Hepatocyte (in vitro differentiated cells): ENCODE measurements around the gene B3GNT7. TPM values are rescaled to one million over a fixed set of nuclear protein-coding genes. Genes with fewer than 3 reads are reported as not detected.

ENCODE experiments used
- DNase-seq: peaks from one replicate; pipeline ENCODE4 v3.0.0-alpha.2; 2016; ENCODE audit warnings: low spot score
- H2AFZ ChIP-seq: fragments of 200-600 bp; sonication (generic); 2 replicates; pipeline ENCODE4 v1.6.0; 2016; ENCODE audit warnings: antibody characterized with exemption, mild to moderate bottlenecking
- H3K27ac ChIP-seq: fragments of 200-600 bp; sonication (generic); 2 replicates; pipeline ENCODE4 v1.5.1; 2016; ENCODE audit warnings: mild to moderate bottlenecking
- H3K27me3 ChIP-seq: fragments of 200-600 bp; sonication (generic); 2 replicates; pipeline ENCODE4 v1.6.1; 2016
- H3K36me3 ChIP-seq: fragments of 200-600 bp; sonication (generic); replicated peaks from 2 replicates; pipeline ENCODE4 v1.5.1; 2016; ENCODE audit warnings: low read depth; ENCODE audit not compliant: insufficient read depth
- H3K4me1 ChIP-seq: fragments of 200-600 bp; sonication (generic); 2 replicates; pipeline ENCODE4 v1.5.1; 2016; ENCODE audit warnings: mild to moderate bottlenecking, moderate library complexity; ENCODE audit not compliant: insufficient read depth
- H3K4me2 ChIP-seq: fragments of 200-600 bp; sonication (generic); 2 replicates; pipeline ENCODE4 v1.6.0; 2016
- H3K4me3 ChIP-seq: fragments of 200-600 bp; sonication (generic); 2 replicates; pipeline ENCODE4 v1.5.1; 2016; ENCODE audit warnings: mild to moderate bottlenecking
- H3K79me2 ChIP-seq: fragments of 200-600 bp; sonication (generic); 2 replicates; pipeline ENCODE4 v1.6.0; 2017; ENCODE audit warnings: mild to moderate bottlenecking
- H3K9me2 ChIP-seq: fragments of 200-600 bp; sonication (generic); replicated peaks from 2 replicates; pipeline ENCODE4 v1.6.0; 2017; ENCODE audit warnings: mild to moderate bottlenecking; ENCODE audit not compliant: insufficient read depth
- H3K9me3 ChIP-seq: fragments of 200-600 bp; sonication (generic); 2 replicates; pipeline ENCODE4 v1.5.1; 2016; ENCODE audit warnings: low read depth, mild to moderate bottlenecking
- H4K20me1 ChIP-seq: fragments of 200-600 bp; sonication (generic); 2 replicates; pipeline ENCODE4 v1.6.0; 2016; ENCODE audit warnings: mild to moderate bottlenecking; ENCODE audit not compliant: insufficient read depth, poor library complexity, severe bottlenecking
- CTCF ChIP-seq: fragments of 200-600 bp; sonication (generic); IDR thresholded peaks from 2 replicates; pipeline ENCODE4 v1.5.1; 2016; ENCODE audit warnings: antibody characterized with exemption, mild to moderate bottlenecking; ENCODE audit not compliant: poor library complexity
- EZH2 ChIP-seq: fragments of 200-600 bp; sonication (generic); IDR thresholded peaks from 2 replicates; pipeline ENCODE4 v1.6.1; 2016; ENCODE audit warnings: antibody characterized with exemption, mild to moderate bottlenecking, borderline replicate concordance
- EZH2phosphoT487 ChIP-seq: fragments of 200-600 bp; sonication (generic); IDR thresholded peaks from one replicate; pipeline ENCODE4 v1.6.1; 2018; ENCODE audit warnings: antibody characterized with exemption, mild to moderate bottlenecking, low read depth, moderate library complexity; ENCODE audit not compliant: unreplicated experiment, severe bottlenecking
- WGBS: methylation state at CpG from one replicate; pipeline ENCODE4 v1.1.6; 2016; ENCODE audit warnings: low lambda C conversion rate; ENCODE audit errors: missing lambda C conversion rate; 5-methylcytosine and 5-hydroxymethylcytosine counted together
- polyA plus RNA-seq: library from polyadenylated mRNA; unstranded; fragments of >200 nt; fragmentation: Nextera tagmentation; extraction: Ambion mirVana; gene quantifications from 2 replicates; pipeline ENCODE4 v1.2.1, GENCODE V29; 2016
- total RNA-seq: library from RNA; depleted of rRNA; stranded (reverse); fragments of >200 nt; gene quantifications from 2 replicates; pipeline ENCODE4 v1.2.3, GENCODE V29; 2014

Gene B3GNT7
- total and polyA plus RNA-seq, 2 experiments from 2014 or later = 4.3 to 6.2 TPM

DNA sequence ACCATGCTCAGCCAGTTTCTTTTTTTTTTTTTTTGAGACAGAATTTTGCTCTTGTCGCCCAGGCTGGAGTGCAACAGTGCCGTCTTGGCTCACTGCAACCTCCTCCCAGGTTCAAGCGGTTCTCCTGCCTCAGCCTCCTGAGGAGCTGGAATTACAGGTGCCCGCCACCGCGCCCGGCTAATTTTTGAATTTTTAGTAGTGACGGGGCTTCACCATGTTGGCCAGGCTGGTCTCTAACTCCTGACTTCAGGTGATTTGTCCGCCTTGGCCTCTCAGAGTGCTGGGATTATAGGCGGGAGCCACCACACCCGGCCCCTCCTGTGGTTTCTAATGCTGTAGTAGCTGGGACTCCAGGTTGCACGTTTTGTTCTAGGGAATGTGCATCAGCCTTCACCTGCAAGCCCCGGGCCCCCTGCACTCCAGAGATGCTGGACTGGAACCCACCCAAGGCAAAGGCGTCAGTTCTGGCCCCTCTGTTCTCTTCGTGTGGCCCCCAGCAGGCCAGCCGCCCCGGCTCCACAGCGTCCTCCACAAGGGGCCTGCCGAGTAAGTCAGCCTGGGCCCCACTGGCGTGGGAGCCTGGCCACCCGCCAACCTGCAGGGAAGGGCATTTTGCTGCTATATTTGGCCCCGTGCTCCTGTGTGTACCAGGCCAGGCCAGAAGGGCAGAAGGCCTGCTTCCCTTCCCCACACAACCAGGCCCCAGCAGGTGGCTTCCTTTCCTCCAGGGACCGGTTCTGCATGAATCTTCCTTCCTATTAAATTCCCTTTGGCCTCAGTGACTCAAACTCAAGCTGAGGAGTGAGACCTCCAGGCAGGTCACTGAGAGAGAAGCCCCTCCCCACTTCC is 25.7 kb upstream of the B3GNT7 start:
- no peak overlapping the region for H3K4me3 ChIP-seq
- no peak overlapping the region for H3K27ac ChIP-seq
- H3K4me1 ChIP-seq = peaks cover 20% of the 10 kb centered on the region
- TF ChIP-seq EZH2 (no peak), CTCF (no peak), EZH2phosphoT487 (no peak)
- H3K9me2 ChIP-seq = no peaks in the 10 kb centered on the region
- H3K9me3 ChIP-seq = no peaks in the 10 kb centered on the region
- H3K79me2 ChIP-seq = no peaks in the 10 kb centered on the region
- no peak overlapping the region for H2AFZ ChIP-seq
- H3K36me3 ChIP-seq = no peaks in the 10 kb centered on the region
- H3K27me3 ChIP-seq = no peaks in the 10 kb centered on the region
- no peaks in the 10 kb centered on the region for H4K20me1 ChIP-seq
- 86% methylated on average over 22 of the region's 23 CpGs for WGBS
- H3K4me2 ChIP-seq = no peak overlapping the region
- DNase-seq = no peak

DNA sequence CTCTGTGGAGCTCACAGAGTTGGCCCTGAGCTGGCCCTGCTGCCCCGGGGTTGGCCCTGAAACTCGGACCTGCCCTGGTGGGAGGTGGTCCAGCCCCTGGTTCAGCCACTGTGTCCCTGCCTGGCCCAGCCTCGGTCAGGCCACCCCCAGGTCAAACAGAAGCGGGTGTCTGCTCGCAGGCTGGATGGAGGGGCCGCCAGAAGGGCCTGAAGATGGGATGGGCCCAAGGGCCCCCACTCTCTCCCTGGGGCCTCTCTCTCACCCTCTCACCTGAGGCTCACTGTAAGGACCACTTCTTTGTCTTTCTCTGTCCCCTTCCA is 25.1 kb upstream of the B3GNT7 start:
- H3K27ac ChIP-seq = no peak overlapping the region
- 80% methylated on average over 6 of the region's 6 CpGs for WGBS
- TF ChIP-seq EZH2 = no peak
- TF ChIP-seq CTCF = no peak
- no peak for TF ChIP-seq EZH2phosphoT487

DNA sequence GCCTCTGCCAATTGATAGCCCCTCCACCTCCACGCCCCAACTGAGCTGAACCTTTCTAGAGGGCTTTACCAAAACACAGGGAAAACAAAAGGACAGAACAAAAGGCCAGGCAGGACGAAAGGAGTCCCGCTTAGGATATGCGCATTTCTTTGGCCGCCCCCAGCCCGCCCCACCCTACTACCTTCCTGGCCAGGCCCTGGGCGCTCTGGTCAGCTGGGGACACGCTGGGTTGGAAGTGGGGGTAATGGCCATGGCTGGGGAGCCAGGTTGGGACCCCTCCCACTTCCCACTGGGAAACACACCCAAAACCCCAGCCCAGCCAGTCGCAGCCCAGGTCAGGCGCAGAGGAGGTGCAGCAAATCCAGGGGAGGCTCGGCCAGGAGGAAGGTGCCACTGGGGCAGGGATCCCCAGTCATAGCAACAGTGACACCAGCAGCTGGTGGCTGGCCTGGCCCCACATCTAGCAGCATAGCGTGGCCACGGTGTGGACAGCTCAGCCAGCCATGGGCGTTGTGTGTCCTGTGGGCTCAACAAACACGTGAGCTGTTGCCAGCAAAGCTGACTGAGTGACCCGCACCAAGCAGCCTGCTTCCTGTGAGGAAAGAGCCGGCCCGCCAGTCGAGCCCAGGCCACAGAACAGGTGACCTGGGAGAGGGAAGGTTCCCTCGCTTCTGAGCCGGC is 24.6 kb upstream of the B3GNT7 start:
- WGBS = 93% methylated on average over 20 of the region's 21 CpGs
- H2AFZ ChIP-seq = no peak overlapping the region
- no peaks in the 10 kb centered on the region for H3K9me2 ChIP-seq
- TF ChIP-seq EZH2 (no peak), EZH2phosphoT487 (no peak), CTCF (no peak)
- no peaks in the 10 kb centered on the region for H3K36me3 ChIP-seq
- H3K4me1 ChIP-seq = peaks cover 11% of the 10 kb centered on the region
- H3K27ac ChIP-seq = no peak overlapping the region
- DNase-seq = no peak
- H3K9me3 ChIP-seq = no peaks in the 10 kb centered on the region
- no peak overlapping the region for H3K4me2 ChIP-seq
- H3K27me3 ChIP-seq = no peaks in the 10 kb centered on the region
- no peak overlapping the region for H3K4me3 ChIP-seq
- no peaks in the 10 kb centered on the region for H3K79me2 ChIP-seq
- no peaks in the 10 kb centered on the region for H4K20me1 ChIP-seq

More for the DNA sequence above, 25.1 kb upstream of the B3GNT7 start:
- Histone ChIP-seq H3K4me3 (no peak overlapping the region), H3K27me3 (no peaks in the 10 kb centered on the region), H3K4me2 (no peak overlapping the region), H3K4me1 (peaks cover 16% of the 10 kb centered on the region), H3K36me3 (no peaks in the 10 kb centered on the region), H3K79me2 (no peaks in the 10 kb centered on the region), H2AFZ (no peak overlapping the region), H4K20me1 (no peaks in the 10 kb centered on the region), H3K9me2 (no peaks in the 10 kb centered on the region), H3K9me3 (no peaks in the 10 kb centered on the region)
- DNase-seq = no peak
